Muscle of leg (tissue), 16 donors: Measurements from ENCODE around the gene LENG9. TPM values are rescaled to one million over a fixed set of nuclear protein-coding genes. Genes with fewer than 3 reads are reported as not detected.
A peak's percentile ranks its signal among the peaks of the same experiment; 100 is the strongest.
"Not testable (repeated sequence)": the region's sequence is repeated elsewhere in the genome, so short reads cannot be mapped to it uniquely, and the experiment has no call there.

Experiments used
- DNase-seq: peaks from one replicate; pipeline ENCODE4 v3.0.0; 2013
- H3K27ac ChIP-seq: one replicate; pipeline ENCODE4 v1.5.1; 2013; ENCODE audit warnings: mild to moderate bottlenecking, low read length, control low read depth
- H3K27me3 ChIP-seq: one replicate; pipeline ENCODE4 v1.6.1; 2013; ENCODE audit warnings: low read length; ENCODE audit not compliant: control insufficient read depth, insufficient read depth
- H3K36me3 ChIP-seq: one replicate; pipeline ENCODE4 v1.6.1; 2013; ENCODE audit warnings: low read length; ENCODE audit not compliant: control insufficient read depth, insufficient read depth
- H3K4me1 ChIP-seq: one replicate; pipeline ENCODE4 v1.6.1; 2013; ENCODE audit warnings: low read length; ENCODE audit not compliant: control insufficient read depth, insufficient read depth
- H3K4me3 ChIP-seq: one replicate; pipeline ENCODE4 v1.5.1; 2013; ENCODE audit warnings: low read length, control low read depth
- H3K9me3 ChIP-seq: replicated peaks from 2 replicates; pipeline ENCODE4 v1.6.1; 2013; ENCODE audit warnings: low read depth, low read length; ENCODE audit not compliant: control insufficient read depth
- WGBS: methylation state at CpG from one replicate; pipeline ENCODE4 v1.1.5; 2013; ENCODE audit warnings: missing lambda C conversion rate; ENCODE audit not compliant: insufficient coverage; 5-methylcytosine and 5-hydroxymethylcytosine counted together
- long read RNA-seq, 11 donors: transcript quantifications; one replicate each; lab custom pipeline, GENCODE V29; 2026
- polyA plus RNA-seq, 8 donors: library from polyadenylated mRNA; unstranded; fragments of 120-200 nt; gene quantifications; one replicate each; pipeline versions ENCODE4 v1.2.1 to v1.2.3, GENCODE V29; 2013; ENCODE audit warnings: inconsistent platforms in 1 of 8, low replicate concordance in 1 of 8; ENCODE audit not compliant: insufficient read length in 8 of 8, insufficient read depth in 1 of 8
- total RNA-seq: library from RNA; stranded (reverse); fragments of 120-200 nt; gene quantifications from one replicate; pipeline ENCODE4 v1.2.4, GENCODE V29; 2013

The LENG9 gene
- total RNA-seq: 2.7 TPM
- 1 to 10 TPM; 1.5 to 4.1 (median 2.5) TPM for polyA plus RNA-seq
- long read RNA-seq, donor 1, transcript LENG9-203 (1 exons, 1,916 nt): major isoform, 11 of 11 reads
- long read RNA-seq, donor 1, partial matches to known transcripts: 0 of 11 reads
- long read RNA-seq, donor 1, other reads (novel, unspliced or antisense): 0 of 11 reads
- long read RNA-seq, donor 2, partial matches to known transcripts: 0 of 3 reads
- long read RNA-seq, donor 2, other reads (novel, unspliced or antisense): 0 of 3 reads
- long read RNA-seq, donor 3, transcript LENG9-203 (1 exons, 1,916 nt): major isoform, 18 of 18 reads
- long read RNA-seq, donor 3, partial matches to known transcripts: 0 of 18 reads
- long read RNA-seq, donor 3, other reads (novel, unspliced or antisense): 0 of 18 reads
- long read RNA-seq, donor 4, partial matches to known transcripts: 0 of 4 reads
- long read RNA-seq, donor 4, other reads (novel, unspliced or antisense): 0 of 4 reads
- long read RNA-seq, donor 5, transcript LENG9-203 (1 exons, 1,916 nt): major isoform, 18 of 18 reads
- long read RNA-seq, donor 5, partial matches to known transcripts: 0 of 18 reads
- long read RNA-seq, donor 5, other reads (novel, unspliced or antisense): 0 of 18 reads
- long read RNA-seq, donor 6, transcript LENG9-203 (1 exons, 1,916 nt): major isoform, 13 of 13 reads
- long read RNA-seq, donor 6, partial matches to known transcripts: 0 of 13 reads
- long read RNA-seq, donor 6, other reads (novel, unspliced or antisense): 0 of 13 reads
- long read RNA-seq, donor 7, transcript LENG9-203 (1 exons, 1,916 nt): major isoform, 18 of 18 reads
- long read RNA-seq, donor 7, partial matches to known transcripts: 0 of 18 reads
- long read RNA-seq, donor 7, other reads (novel, unspliced or antisense): 0 of 18 reads
- long read RNA-seq, donor 8, transcript LENG9-203 (1 exons, 1,916 nt): major isoform, 16 of 16 reads
- long read RNA-seq, donor 8, partial matches to known transcripts: 0 of 16 reads
- long read RNA-seq, donor 8, other reads (novel, unspliced or antisense): 0 of 16 reads
- long read RNA-seq, donor 9, transcript LENG9-203 (1 exons, 1,916 nt): major isoform, 10 of 10 reads
- long read RNA-seq, donor 9, partial matches to known transcripts: 0 of 10 reads
- long read RNA-seq, donor 9, other reads (novel, unspliced or antisense): 0 of 10 reads
- long read RNA-seq, donor 10, transcript LENG9-203 (1 exons, 1,916 nt): major isoform, 17 of 17 reads
- long read RNA-seq, donor 10, partial matches to known transcripts: 0 of 17 reads
- long read RNA-seq, donor 10, other reads (novel, unspliced or antisense): 0 of 17 reads
- long read RNA-seq, donor 11, transcript LENG9-203 (1 exons, 1,916 nt): major isoform, 26 of 26 reads
- long read RNA-seq, donor 11, partial matches to known transcripts: 0 of 26 reads
- long read RNA-seq, donor 11, other reads (novel, unspliced or antisense): 0 of 26 reads

- Histone ChIP-seq H3K27me3 (peaks cover 4% of the 10 kb centered on the region), H3K9me3 (no peaks in the 10 kb centered on the region), H3K4me3 (peak within 1 kb of the TSS; percentile 56), H3K4me1 (peaks cover 35% of the 10 kb centered on the region), H3K36me3 (peaks cover 37% of the 10 kb centered on the region), H3K27ac (peak within 1 kb of the TSS; percentile 93)
- under 1% methylated on average over 32 of the region's 41 CpGs for WGBS
- peak; percentile 99 for DNase-seq
Observed at GRCh38 chr19:54463531-54464043, at the start of gene LENG9. LENG9 (minus strand) TSS chr19:54463778; CDS start chr19:54463526, 252 bp downstream.

- not testable (repeated sequence) for H3K4me1 ChIP-seq, H3K27me3 ChIP-seq, H3K4me3 ChIP-seq, H3K27ac ChIP-seq, DNase-seq, H3K9me3 ChIP-seq, H3K36me3 ChIP-seq
- no CpG with 5 or more reads among the region's 21 CpGs for WGBS
Observed at GRCh38 chr19:54509200-54509940, 45.8 kb upstream of the LENG9 start.

- not testable (repeated sequence) for H3K36me3 ChIP-seq, H3K9me3 ChIP-seq, DNase-seq, H3K4me1 ChIP-seq, H3K4me3 ChIP-seq, H3K27me3 ChIP-seq, H3K27ac ChIP-seq
- WGBS: no CpG with 5 or more reads among the region's 3 CpGs
Observed at GRCh38 chr19:54508487-54508886, 44.9 kb upstream of the LENG9 start.

GRCh38 chr19:54507824-54508223 lies 44.2 kb upstream of the LENG9 start:
- H3K27me3 ChIP-seq: no peaks in the 10 kb centered on the region
- DNase-seq: no peak
- no peak overlapping the region for H3K4me3 ChIP-seq
- no peak overlapping the region for H3K27ac ChIP-seq
- no peaks in the 10 kb centered on the region for H3K36me3 ChIP-seq
- H3K9me3 ChIP-seq: no peaks in the 10 kb centered on the region
- 46% methylated on average over 12 of the region's 12 CpGs for WGBS
- no peaks in the 10 kb centered on the region for H3K4me1 ChIP-seq

GRCh38 chr19:54507038-54507717 lies 43.6 kb upstream of the LENG9 start:
- not testable (repeated sequence) for H3K27me3 ChIP-seq, H3K4me3 ChIP-seq, DNase-seq, H3K27ac ChIP-seq, H3K36me3 ChIP-seq, H3K9me3 ChIP-seq, H3K4me1 ChIP-seq
- 78% methylated on average over 5 of the region's 15 CpGs for WGBS

GRCh38 chr19:54506079-54506478 lies 42.5 kb upstream of the LENG9 start:
- Histone ChIP-seq H3K36me3 (no peaks in the 10 kb centered on the region), H3K27me3 (no peaks in the 10 kb centered on the region), H3K9me3 (no peaks in the 10 kb centered on the region), H3K4me1 (no peaks in the 10 kb centered on the region), H3K27ac (no peak overlapping the region), H3K4me3 (no peak overlapping the region)
- DNase-seq: no peak
- WGBS: 76% methylated on average over 4 of the region's 10 CpGs

- DNase-seq, H3K27ac ChIP-seq, H3K27me3 ChIP-seq, H3K9me3 ChIP-seq, H3K4me1 ChIP-seq, H3K4me3 ChIP-seq, H3K36me3 ChIP-seq: not testable (repeated sequence)
- WGBS: 69% methylated on average over 1 of the region's 4 CpGs
Observed at GRCh38 chr19:54505542-54505941, 42.0 kb upstream of the LENG9 start.

GRCh38 chr19:54502518-54503048 lies 39.0 kb upstream of the LENG9 start, which contains the start of gene LAIR2:
LAIR2 (plus strand) TSS chr19:54502831; CDS start chr19:54502919, 88 bp downstream.
- WGBS: 33% methylated on average over 3 of the region's 14 CpGs
- no peaks in the 10 kb centered on the region for H3K27me3 ChIP-seq

More at GRCh38 chr19:54502518-54503048, 39.0 kb upstream of the LENG9 start, which contains the start of gene LAIR2:
- no peaks in the 10 kb centered on the region for H3K36me3 ChIP-seq
- no peaks in the 10 kb centered on the region for H3K9me3 ChIP-seq
- H3K4me3 ChIP-seq: no peak within 1 kb of the TSS
- H3K4me1 ChIP-seq: no peaks in the 10 kb centered on the region
- DNase-seq: no peak
- no peak within 1 kb of the TSS for H3K27ac ChIP-seq
